ENCODE results near the gene FBXL7. TPM values are rescaled to one million over a fixed set of nuclear protein-coding genes. Genes with fewer than 3 reads are reported as not detected.

The FBXL7 gene
- total and polyA plus RNA-seq, 2 of the 8 experiments (the other 6 are each of a cell fraction or from before 2014, with no cell fraction given), result 17.7 to 17.8 TPM

- Histone ChIP-seq H3K79me1 (ENCODE audit: low read depth, low read length) (no peaks in the 10 kb centered on the region), H3K27ac (ENCODE audit: low read depth, low read length) (no peak overlapping the region), H3K4me3 (ENCODE audit: extremely low read depth in 1 of 4, insufficient read depth in 2 of 4, low read depth in 3 of 4, low read length in 4 of 4) (peak overlapping the region in 1 of 4 experiments; percentile 30; a peak in 1 of 8 replicates), H2AFZ (ENCODE audit: low read length) (no peak overlapping the region), H4K8ac (ENCODE audit: extremely low read depth, insufficient read depth, low read length) (no peak overlapping the region), H4K91ac (replicated peaks; ENCODE audit: insufficient read length, low read length) (no peak overlapping the region), H3K14ac (ENCODE audit: insufficient read length) (no peak overlapping the region), H3K27me3 (replicated peaks in 1 of 4; ENCODE audit: control insufficient read depth in 3 of 4, extremely low read depth in 1 of 4, insufficient read depth in 3 of 4, low read length in 3 of 4) (no peaks in the 10 kb centered on the region), H3K9ac (replicated peaks in 1 of 4; ENCODE audit: extremely low read depth in 1 of 4, low read depth in 3 of 4, low read length in 3 of 4) (no peak overlapping the region; a peak in 1 of 7 replicates), H2BK120ac (replicated peaks; ENCODE audit: low read depth, low read length) (no peak overlapping the region), H2BK5ac (ENCODE audit: low read depth, low read length) (no peak overlapping the region), H3K79me2 (ENCODE audit: control insufficient read depth in 1 of 2, insufficient read depth in 2 of 2, low read length in 2 of 2) (0 out of 4 replicates have a peak, but pooled peaks cover 0 to 4% of the 10 kb centered on the region in 2 experiments), H3K36me3 (ENCODE audit: control insufficient read depth in 2 of 4, insufficient read depth in 4 of 4, low read length in 3 of 4) (no peaks in the 10 kb centered on the region), H3K4me1 (replicated peaks in 1 of 4; ENCODE audit: control insufficient read depth in 3 of 4, insufficient read depth in 4 of 4, low read length in 3 of 4) (peaks cover 0 to 13% (median 8%) of the 10 kb centered on the region in 4 experiments; a peak in 3 of 7 replicates), H2BK12ac (ENCODE audit: low read depth, low read length) (no peak overlapping the region), H3K56ac (replicated peaks; ENCODE audit: insufficient read length, low read depth, low read length) (no peak overlapping the region), H2BK15ac (ENCODE audit: low read length) (no peak overlapping the region), H3K23me2 (ENCODE audit: low read depth, low read length) (no peaks in the 10 kb centered on the region; the same call in 1 of the 2 replicates), H4K5ac (ENCODE audit: insufficient read length, low read depth, low read length) (no peak overlapping the region), H3K4ac (replicated peaks; ENCODE audit: insufficient read length, low read depth, low read length) (no peak overlapping the region), H3K9me3 (ENCODE audit: insufficient read depth in 2 of 2, low read depth in 1 of 2, low read length in 1 of 2) (no peaks in the 10 kb centered on the region), H3K4me2 (ENCODE audit: insufficient read depth in 1 of 2, low read depth in 2 of 2, low read length in 2 of 2) (peak overlapping the region in 1 of 2 experiments; percentile 0; a peak in 1 of 4 replicates), H2AK5ac (ENCODE audit: low read depth, low read length) (no peak overlapping the region), H3K18ac (ENCODE audit: extremely low read depth, low read length) (no peak overlapping the region), H2BK20ac (ENCODE audit: low read length) (no peak overlapping the region), H4K20me1 (replicated peaks in 1 of 2; ENCODE audit: control insufficient read depth in 1 of 2, insufficient read depth in 2 of 2, low read length in 2 of 2) (no peaks in the 10 kb centered on the region), H3K23ac (ENCODE audit: insufficient read length) (no peak overlapping the region)
- CTCF ChIA-PET (ENCODE audit: partially characterized antibody), result interaction anchor here (1.1 to 2.5 kb wide), 2 partner anchors 25 to 412 kb away, joined by 4 to 7 read pairs; no protein-coding TSS in a partner anchor
- POLR2A ChIA-PET (ENCODE audit: partially characterized antibody), result no interaction called here
- WGBS, 2 experiments (ENCODE audit: extremely low coverage in 1 of 2, insufficient coverage in 1 of 2, insufficient read length in 1 of 2, insufficient replicate concordance in 2 of 2, low coverage in 1 of 2, low lambda C conversion rate in 2 of 2, missing lambda C conversion rate in 1 of 2), result 64% methylated on average over 6 of the region's 6 CpGs; no CpG with 5 or more reads in 1 of the 2 experiments
- DNase-seq (ENCODE audit: low read depth in 1 of 2, low spot score in 2 of 2), result peak in 1 of 2 experiments; percentile 46
- peak; percentile 48 for FAIRE-seq
- TF ChIP-seq MAFK (IDR thresholded peaks at IDR 0.05; ENCODE audit: low read depth, low read length), result no peak
- no peak for TF ChIP-seq RBBP5 (IDR thresholded peaks at IDR 0.05; ENCODE audit: borderline replicate concordance, low read depth, low read length)
- TF ChIP-seq SP1 (IDR thresholded peaks at IDR 0.05; ENCODE audit: low read depth, low read length), result peak; percentile 83
- no peak for TF ChIP-seq NRF1 (IDR thresholded peaks at IDR 0.05; ENCODE audit: low read depth, low read length)
- TF ChIP-seq NANOG (IDR thresholded peaks at IDR 0.05; ENCODE audit: insufficient read depth, low read depth, low read length, poor library complexity, severe bottlenecking), result peak; percentile 87
- TF ChIP-seq MAX (IDR thresholded peaks at IDR 0.05), result peak; percentile 51
- peak; percentile 70; the same call in 1 of the 2 replicates for TF ChIP-seq KDM1A (IDR thresholded peaks at IDR 0.05; ENCODE audit: borderline replicate concordance, low read length)
- peak; percentile 50 to 73; a peak in 2 of 4 replicates for TF ChIP-seq HDAC2 (IDR thresholded peaks at IDR 0.05; ENCODE audit: borderline replicate concordance in 1 of 2, low read depth in 2 of 2, low read length in 2 of 2)
- TF ChIP-seq, protein P1, sequence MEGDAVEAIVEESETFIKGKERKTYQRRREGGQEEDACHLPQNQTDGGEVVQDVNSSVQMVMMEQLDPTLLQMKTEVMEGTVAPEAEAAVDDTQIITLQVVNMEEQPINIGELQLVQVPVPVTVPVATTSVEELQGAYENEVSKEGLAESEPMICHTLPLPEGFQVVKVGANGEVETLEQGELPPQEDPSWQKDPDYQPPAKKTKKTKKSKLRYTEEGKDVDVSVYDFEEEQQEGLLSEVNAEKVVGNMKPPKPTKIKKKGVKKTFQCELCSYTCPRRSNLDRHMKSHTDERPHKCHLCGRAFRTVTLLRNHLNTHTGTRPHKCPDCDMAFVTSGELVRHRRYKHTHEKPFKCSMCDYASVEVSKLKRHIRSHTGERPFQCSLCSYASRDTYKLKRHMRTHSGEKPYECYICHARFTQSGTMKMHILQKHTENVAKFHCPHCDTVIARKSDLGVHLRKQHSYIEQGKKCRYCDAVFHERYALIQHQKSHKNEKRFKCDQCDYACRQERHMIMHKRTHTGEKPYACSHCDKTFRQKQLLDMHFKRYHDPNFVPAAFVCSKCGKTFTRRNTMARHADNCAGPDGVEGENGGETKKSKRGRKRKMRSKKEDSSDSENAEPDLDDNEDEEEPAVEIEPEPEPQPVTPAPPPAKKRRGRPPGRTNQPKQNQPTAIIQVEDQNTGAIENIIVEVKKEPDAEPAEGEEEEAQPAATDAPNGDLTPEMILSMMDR (IDR thresholded peaks at IDR 0.05; ENCODE audit: control extremely low read depth in 1 of 3, insufficient read depth in 1 of 3, low read depth in 1 of 3, low read length in 3 of 3), result no peak
- no peak for TF ChIP-seq CEBPB (IDR thresholded peaks at IDR 0.05; ENCODE audit: low read depth, low read length)
These were observed 296.6 kb downstream of the FBXL7 start for GRCh38 chr5:15796557-15796956.

Measured in H1 (cell line).